Astrocyte (in vitro differentiated cells and primary cell): ENCODE measurements around the gene PGM5. TPM values are rescaled to one million over a fixed set of nuclear protein-coding genes. Genes with fewer than 3 reads are reported as not detected.

Experiments
- DNase-seq: peaks from one replicate; pipeline ENCODE4 v3.0.0-alpha.2; 2010; ENCODE audit warnings: low read depth
- FAIRE-seq: peaks from 2 replicates; lab custom pipeline; 2011; peaks lifted over from hg19 to GRCh38; lab: Jason Lieb, UNC
- H2AFZ ChIP-seq: 2 replicates; pipeline ENCODE4 v1.6.0; 2012; ENCODE audit warnings: low read depth, low read length, inconsistent platforms
- H3K27ac ChIP-seq: 2 replicates; pipeline ENCODE4 v1.5.1; 2011; ENCODE audit warnings: low read depth, low read length, inconsistent platforms
- H3K27me3 ChIP-seq: 2 replicates; pipeline ENCODE4 v1.6.0; 2011; ENCODE audit warnings: low read length, inconsistent platforms; ENCODE audit not compliant: insufficient read depth
- H3K36me3 ChIP-seq: 2 replicates; pipeline ENCODE4 v1.5.1; 2011; ENCODE audit warnings: low read length, inconsistent platforms; ENCODE audit not compliant: insufficient read depth
- H3K4me1 ChIP-seq: 2 replicates; pipeline ENCODE4 v1.5.1; 2011; ENCODE audit warnings: low read length, inconsistent platforms; ENCODE audit not compliant: insufficient read depth
- H3K4me2 ChIP-seq: 2 replicates; pipeline ENCODE4 v1.6.0; 2012; ENCODE audit warnings: low read length, inconsistent platforms
- H3K4me3 ChIP-seq: 2 replicates; pipeline ENCODE4 v1.5.1; 2011; ENCODE audit warnings: low read depth, mild to moderate bottlenecking, low read length, inconsistent platforms; ENCODE audit not compliant: insufficient read depth
- H3K79me2 ChIP-seq: 2 replicates; pipeline ENCODE4 v1.6.0; 2012; ENCODE audit warnings: mild to moderate bottlenecking, low read length, inconsistent platforms; ENCODE audit not compliant: insufficient read depth
- H3K9ac ChIP-seq: 2 replicates; pipeline ENCODE4 v1.6.0; 2012; ENCODE audit warnings: mild to moderate bottlenecking, low read length, inconsistent platforms
- H3K9me3 ChIP-seq: 2 replicates; pipeline ENCODE4 v1.5.1; 2012; ENCODE audit warnings: low read depth, mild to moderate bottlenecking, low read length, inconsistent platforms; ENCODE audit not compliant: insufficient read depth
- H4K20me1 ChIP-seq: 2 replicates; pipeline ENCODE4 v1.6.0; 2012; ENCODE audit warnings: low read length, inconsistent platforms; ENCODE audit not compliant: insufficient read depth
- H3K27ac Mint-ChIP-seq: one replicate; pipeline ENCODE4 v1.8.0; 2021; ENCODE audit warnings: mild to moderate bottlenecking, mixed read lengths; ENCODE audit not compliant: unreplicated experiment
- H3K27me3 Mint-ChIP-seq: one replicate; pipeline ENCODE4 v1.8.0; 2021; ENCODE audit warnings: low read depth, mixed read lengths; ENCODE audit not compliant: unreplicated experiment
- H3K36me3 Mint-ChIP-seq: one replicate; pipeline ENCODE4 v1.8.0; 2021; ENCODE audit warnings: low read depth, mixed read lengths; ENCODE audit not compliant: unreplicated experiment
- H3K4me1 Mint-ChIP-seq: one replicate; pipeline ENCODE4 v1.8.0; 2021; ENCODE audit warnings: low read depth, mixed read lengths; ENCODE audit not compliant: unreplicated experiment
- H3K4me3 Mint-ChIP-seq: one replicate; pipeline ENCODE4 v1.8.0; 2021; ENCODE audit warnings: mild to moderate bottlenecking, moderate library complexity, mixed read lengths; ENCODE audit not compliant: unreplicated experiment
- H3K9me3 Mint-ChIP-seq: one replicate; pipeline ENCODE4 v1.8.0; 2021; ENCODE audit warnings: mild to moderate bottlenecking, mixed read lengths; ENCODE audit not compliant: unreplicated experiment
- EZH2 ChIP-seq: IDR thresholded peaks from 2 replicates; pipeline ENCODE4 v1.6.1; 2012; ENCODE audit warnings: mild to moderate bottlenecking, low read length, inconsistent platforms; ENCODE audit not compliant: insufficient read depth
- total RNA-seq: library from RNA; stranded (reverse); gene quantifications from 2 replicates; pipeline ENCODE4 v1.2.1, GENCODE V29; 2021
- TF ChIP-seq, protein P1 (sequence below): IDR thresholded peaks from 2 replicates; pipeline ENCODE4 v1.5.1; 2011; ENCODE audit warnings: low read depth, mild to moderate bottlenecking, inconsistent platforms, low read length, moderate library complexity; ENCODE audit not compliant: insufficient read depth

PGM5 gene
- total RNA-seq, 1 donor from 2014 or later: 1.8 TPM

DNA sequence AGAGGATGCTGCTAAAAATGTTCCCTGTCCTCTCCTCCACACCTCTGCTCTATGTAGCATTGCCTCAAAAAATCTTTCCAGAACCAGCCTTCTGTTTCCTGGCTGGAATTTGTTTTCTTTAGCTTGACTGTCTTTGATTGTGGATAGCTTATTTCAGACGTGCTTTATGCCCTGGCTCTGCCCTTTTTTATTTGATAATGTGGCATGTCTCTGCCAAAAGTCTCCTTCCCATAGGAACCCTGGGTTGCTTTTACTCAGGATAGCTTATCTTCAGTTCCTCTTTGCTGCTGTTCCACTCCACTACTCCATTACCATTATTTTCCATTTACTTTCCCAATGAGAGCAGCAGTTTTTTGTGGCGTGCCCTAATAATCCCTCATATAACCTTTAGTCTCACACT, 185.2 kb downstream of the PGM5 start:
- peaks cover 24% of the 10 kb centered on the region for H3K27me3 Mint-ChIP-seq
- no peak overlapping the region for H3K27ac ChIP-seq
- no peaks in the 10 kb centered on the region for H3K79me2 ChIP-seq
- H3K36me3 Mint-ChIP-seq: no peaks in the 10 kb centered on the region
- H3K27me3 ChIP-seq: no peaks in the 10 kb centered on the region
- DNase-seq: no peak
- H3K4me1 ChIP-seq: no peaks in the 10 kb centered on the region
- H3K4me3 Mint-ChIP-seq: no peak overlapping the region
- H3K4me2 ChIP-seq: no peak overlapping the region
- H3K27ac Mint-ChIP-seq: no peak overlapping the region
- no peak for FAIRE-seq
- H3K4me3 ChIP-seq: no peak overlapping the region
- H3K9me3 Mint-ChIP-seq: no peaks in the 10 kb centered on the region
- H3K9me3 ChIP-seq: no peaks in the 10 kb centered on the region
- H3K36me3 ChIP-seq: no peaks in the 10 kb centered on the region
- H3K9ac ChIP-seq: no peak overlapping the region
- TF ChIP-seq EZH2: no peak
- TF ChIP-seq, protein P1, sequence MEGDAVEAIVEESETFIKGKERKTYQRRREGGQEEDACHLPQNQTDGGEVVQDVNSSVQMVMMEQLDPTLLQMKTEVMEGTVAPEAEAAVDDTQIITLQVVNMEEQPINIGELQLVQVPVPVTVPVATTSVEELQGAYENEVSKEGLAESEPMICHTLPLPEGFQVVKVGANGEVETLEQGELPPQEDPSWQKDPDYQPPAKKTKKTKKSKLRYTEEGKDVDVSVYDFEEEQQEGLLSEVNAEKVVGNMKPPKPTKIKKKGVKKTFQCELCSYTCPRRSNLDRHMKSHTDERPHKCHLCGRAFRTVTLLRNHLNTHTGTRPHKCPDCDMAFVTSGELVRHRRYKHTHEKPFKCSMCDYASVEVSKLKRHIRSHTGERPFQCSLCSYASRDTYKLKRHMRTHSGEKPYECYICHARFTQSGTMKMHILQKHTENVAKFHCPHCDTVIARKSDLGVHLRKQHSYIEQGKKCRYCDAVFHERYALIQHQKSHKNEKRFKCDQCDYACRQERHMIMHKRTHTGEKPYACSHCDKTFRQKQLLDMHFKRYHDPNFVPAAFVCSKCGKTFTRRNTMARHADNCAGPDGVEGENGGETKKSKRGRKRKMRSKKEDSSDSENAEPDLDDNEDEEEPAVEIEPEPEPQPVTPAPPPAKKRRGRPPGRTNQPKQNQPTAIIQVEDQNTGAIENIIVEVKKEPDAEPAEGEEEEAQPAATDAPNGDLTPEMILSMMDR: no peak
- no peaks in the 10 kb centered on the region for H4K20me1 ChIP-seq
- no peak overlapping the region for H2AFZ ChIP-seq
- H3K4me1 Mint-ChIP-seq: peaks cover 6% of the 10 kb centered on the region

DNA sequence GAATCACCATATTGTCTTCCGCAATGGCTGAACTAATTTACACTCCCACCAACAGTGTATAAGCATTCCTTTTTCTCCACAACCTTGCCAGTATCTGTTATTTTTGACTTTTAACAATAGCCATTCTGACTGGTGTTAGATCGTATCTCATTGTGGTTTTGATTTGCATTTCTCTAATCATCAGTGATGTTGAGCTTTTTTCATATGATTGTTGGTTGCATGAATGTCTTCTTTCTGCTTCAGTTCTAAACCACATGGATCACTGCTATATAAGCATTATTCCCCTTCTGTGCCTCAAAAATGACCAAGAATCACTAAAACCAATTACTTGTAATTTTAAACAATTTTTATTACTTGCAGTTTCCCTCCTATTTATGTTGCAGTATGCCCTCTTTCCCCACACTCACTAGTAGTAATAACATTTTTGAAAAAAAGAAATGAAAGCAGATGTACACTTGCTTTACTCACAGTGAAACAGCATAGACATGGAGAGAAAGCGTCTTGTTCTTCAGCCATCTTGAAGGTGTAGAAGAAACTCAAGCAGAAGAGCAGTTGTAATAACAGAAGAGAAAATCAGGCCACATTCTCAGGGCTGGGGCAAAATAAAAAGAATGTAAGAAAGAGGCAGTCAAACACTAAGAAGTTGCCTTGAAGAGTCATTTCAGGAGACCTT, 188.8 kb downstream of the PGM5 start:
- no peaks in the 10 kb centered on the region for H3K9me3 Mint-ChIP-seq

More for the DNA sequence above, 188.8 kb downstream of the PGM5 start:
- H2AFZ ChIP-seq: no peak overlapping the region
- H3K9me3 ChIP-seq: no peaks in the 10 kb centered on the region
- no peaks in the 10 kb centered on the region for H3K79me2 ChIP-seq
- DNase-seq: no peak
- H4K20me1 ChIP-seq: no peaks in the 10 kb centered on the region
- no peaks in the 10 kb centered on the region for H3K27me3 ChIP-seq
- no peak overlapping the region for H3K9ac ChIP-seq
- no peak for FAIRE-seq
- no peak overlapping the region for H3K4me2 ChIP-seq
- H3K4me3 Mint-ChIP-seq: no peak overlapping the region
- H3K36me3 Mint-ChIP-seq: no peaks in the 10 kb centered on the region
- TF ChIP-seq, protein P1: no peak
- no peak for TF ChIP-seq EZH2
- no peak overlapping the region for H3K27ac ChIP-seq
- H3K4me1 Mint-ChIP-seq: peaks cover 6% of the 10 kb centered on the region
- H3K4me1 ChIP-seq: no peaks in the 10 kb centered on the region
- H3K27me3 Mint-ChIP-seq: peaks cover 23% of the 10 kb centered on the region
- H3K4me3 ChIP-seq: no peak overlapping the region
- H3K36me3 ChIP-seq: no peaks in the 10 kb centered on the region
- H3K27ac Mint-ChIP-seq: no peak overlapping the region
